Left ventricle myocardium superior (tissue), 1 donor: ENCODE data around the gene RND2. TPM values are rescaled to one million over a fixed set of nuclear protein-coding genes. Genes with fewer than 3 reads are reported as not detected.
"Not testable (repeated sequence)": the region's sequence is repeated elsewhere in the genome, so short reads cannot be mapped to it uniquely, and the experiment has no call there.

Experiments used
- ATAC-seq: fragments of 200-7000 bp; cut with Tn5 transposase; one replicate; pipeline ENCODE4 v1.9.1; 2020; ENCODE audit warnings: mild to moderate bottlenecking, moderate library complexity
- DNase-seq: peaks from one replicate; pipeline ENCODE4 v3.0.0-alpha.2; 2020
- intact Hi-C: fragments of 100-400 bp; cut with micrococcal nuclease; formaldehyde crosslinking; loops from one replicate; pipeline ENCODE4 v1.11.0; 2022
- total RNA-seq: library from RNA; stranded (reverse); fragmentation: NEBNext Ultra II Directional; extraction: Animal tissue kit (Norgen Biotek cat#: 25700); gene quantifications from one replicate; pipeline ENCODE4 v1.2.1, GENCODE V29; 2021
- donor health status: DM: no; HTN: yes; CAD: no; lungs with severe emphysema.

The RND2 gene
- total RNA-seq, 1 donor from 2014 or later, result 0.82 TPM

DNA sequence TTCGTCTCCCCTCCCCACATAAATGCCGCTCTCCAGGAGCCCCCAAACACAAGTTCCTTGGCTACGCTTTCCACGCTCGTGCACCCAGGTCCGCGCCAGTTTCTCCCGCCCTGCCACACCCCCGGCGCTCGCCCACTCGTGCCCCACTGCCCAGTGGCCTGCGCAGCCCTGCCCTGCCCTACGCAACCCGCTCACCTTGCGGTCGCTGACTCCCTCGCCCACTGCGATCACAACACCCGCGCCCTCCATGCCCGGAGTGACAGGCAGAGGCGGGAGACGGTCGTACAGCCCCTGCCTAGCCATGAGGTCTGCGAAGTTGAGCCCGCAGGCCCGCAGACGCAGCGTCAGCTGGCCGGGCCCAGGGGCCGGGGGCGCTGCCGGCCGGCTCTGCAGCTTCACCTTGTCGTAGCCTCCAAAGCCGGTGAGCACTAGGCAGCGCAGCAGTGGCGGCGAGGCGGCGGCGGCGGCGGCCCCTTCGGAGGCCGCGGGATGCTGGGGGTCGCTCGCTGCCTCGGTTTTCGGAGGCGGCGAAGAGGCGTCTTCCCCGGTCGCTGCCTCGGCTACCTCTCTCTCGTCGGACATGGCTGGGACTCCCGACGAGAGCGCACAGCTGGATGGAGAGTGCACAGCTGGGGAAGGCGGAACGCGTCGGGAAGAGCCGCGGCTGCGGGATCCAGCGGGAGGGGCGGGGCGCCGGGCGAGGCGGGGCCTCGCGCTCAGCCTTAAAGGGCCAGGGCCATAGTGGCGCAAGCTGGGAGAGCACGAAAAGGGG lies 3.1 kb upstream of the RND2 start, which contains the start of gene VAT1:
Gene VAT1, minus strand, starts transcription at position 645 of the 772 bp plus-strand sequence. Its CDS starts 63 bp downstream, at position 582.
- ATAC-seq (peak; percentile 83), DNase-seq (peak; percentile 92)
- intact Hi-C loops, result no loop called here

DNA sequence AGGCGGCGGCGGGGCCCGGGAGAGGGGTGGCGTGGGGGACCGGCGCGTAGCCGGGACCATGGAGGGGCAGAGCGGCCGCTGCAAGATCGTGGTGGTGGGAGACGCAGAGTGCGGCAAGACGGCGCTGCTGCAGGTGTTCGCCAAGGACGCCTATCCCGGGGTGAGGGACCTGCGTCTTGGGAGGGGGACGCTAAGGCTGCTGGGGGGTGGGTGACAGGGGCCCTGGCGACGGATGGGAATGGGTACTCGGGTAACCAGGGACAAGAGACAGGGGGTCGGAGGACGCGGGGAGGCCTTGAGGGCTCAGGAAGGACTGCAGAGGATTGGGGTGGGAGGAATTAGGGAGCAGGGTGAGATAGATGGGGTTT lies 243 bp downstream of the RND2 start:
- ATAC-seq, result no peak
- intact Hi-C loops, result no loop called here
- DNase-seq, result no peak

- intact Hi-C loops, result no loop called here
- ATAC-seq, result no peak
- no peak for DNase-seq
Observed at GRCh38 chr17:43025766-43026537, 921 bp downstream of the RND2 start.

DNA sequence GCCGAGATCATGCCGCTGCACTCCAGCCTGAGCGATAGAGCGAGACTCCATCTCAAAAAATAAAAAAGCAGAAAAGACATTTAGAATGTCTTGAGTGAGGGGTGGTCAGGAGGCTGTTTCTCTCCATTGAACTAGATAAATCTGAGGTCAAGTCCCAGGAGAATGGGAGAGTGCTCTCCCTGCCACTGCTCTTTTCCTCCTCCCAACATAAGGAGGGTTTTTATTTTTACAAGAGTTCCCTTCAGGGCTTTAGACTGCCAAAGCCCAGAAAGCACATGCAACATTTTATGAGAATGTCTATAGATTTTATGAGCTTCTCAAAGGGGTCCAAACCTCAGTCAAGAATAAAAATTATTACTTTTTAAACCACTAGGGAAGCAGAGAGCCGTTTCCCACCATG lies 1.6 kb downstream of the RND2 start:
- DNase-seq (no peak), ATAC-seq (no peak)
- intact Hi-C loops, result no loop called here

DNA sequence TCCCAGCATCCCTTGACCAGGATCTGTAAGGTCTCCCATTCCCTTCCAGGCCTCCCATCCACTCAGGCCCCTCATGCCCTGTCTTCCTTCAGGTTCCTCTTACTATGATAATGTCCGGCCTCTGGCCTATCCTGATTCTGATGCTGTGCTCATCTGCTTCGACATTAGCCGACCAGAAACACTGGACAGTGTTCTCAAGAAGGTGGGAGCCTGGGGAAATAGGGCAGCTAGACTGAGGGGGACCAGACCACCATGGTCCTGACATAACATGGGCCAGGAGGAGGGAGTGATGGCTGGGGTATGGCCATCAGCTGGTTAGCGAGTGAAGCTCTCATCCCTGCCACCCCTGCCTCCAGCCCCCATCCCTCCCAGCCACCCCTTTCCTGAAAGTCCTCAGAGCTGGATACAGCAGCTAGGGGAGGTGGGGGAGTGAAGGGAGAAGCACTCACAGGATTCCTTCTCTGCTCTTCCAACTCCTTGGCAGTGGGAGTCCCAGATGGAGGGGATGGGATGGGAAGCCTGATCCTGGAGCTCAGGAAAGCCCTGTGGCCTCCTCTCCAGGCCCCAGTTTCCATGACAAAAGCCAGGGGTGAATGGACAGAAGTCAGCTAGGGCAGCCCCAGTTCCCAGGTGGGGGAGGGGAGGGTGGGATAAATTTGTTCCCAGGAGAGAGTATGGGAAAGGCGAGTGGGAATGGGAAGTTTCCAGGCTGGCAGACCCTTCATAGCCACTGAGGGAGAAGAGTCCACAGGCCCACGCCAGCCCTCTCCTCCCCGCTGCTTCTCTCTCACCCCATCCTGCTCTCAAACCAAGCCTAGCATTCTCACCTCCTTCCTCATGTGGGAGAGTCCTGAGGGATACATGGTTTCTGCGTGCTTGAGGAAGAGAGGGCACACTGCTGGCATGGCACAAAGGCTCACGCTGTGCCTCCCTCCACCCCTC lies 2.3 kb downstream of the RND2 start:
- ATAC-seq, result no peak
- no peak for DNase-seq
- intact Hi-C loops, result no loop called here

DNA sequence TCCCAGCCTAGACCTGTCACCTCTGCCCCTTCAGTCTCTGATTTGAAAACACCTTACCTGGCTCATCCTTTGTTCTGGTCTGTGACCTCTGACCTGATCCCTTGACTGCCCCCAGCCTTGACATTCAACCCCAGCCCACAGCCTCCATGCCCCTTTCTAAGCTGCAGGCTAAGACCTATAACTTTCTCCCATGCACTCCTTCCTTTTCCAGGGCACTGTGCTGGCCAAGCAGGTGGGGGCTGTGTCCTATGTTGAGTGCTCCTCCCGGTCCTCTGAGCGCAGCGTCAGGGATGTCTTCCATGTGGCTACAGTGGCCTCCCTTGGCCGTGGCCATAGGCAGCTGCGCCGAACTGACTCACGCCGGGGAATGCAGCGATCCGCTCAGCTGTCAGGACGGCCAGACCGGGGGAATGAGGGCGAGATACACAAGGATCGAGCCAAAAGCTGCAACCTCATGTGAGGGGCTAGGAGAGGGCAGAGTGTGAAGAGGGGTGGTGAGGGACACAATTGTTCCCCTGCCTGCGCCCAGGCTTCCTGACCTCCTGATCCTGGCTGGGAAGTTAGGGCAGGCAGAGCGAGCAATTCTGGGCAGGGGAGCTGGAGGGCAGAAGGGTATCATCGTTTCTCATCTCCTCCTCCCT lies 3.3 kb downstream of the RND2 start:
- intact Hi-C loops, result no loop called here
- ATAC-seq, result no peak
- DNase-seq, result no peak

DNA sequence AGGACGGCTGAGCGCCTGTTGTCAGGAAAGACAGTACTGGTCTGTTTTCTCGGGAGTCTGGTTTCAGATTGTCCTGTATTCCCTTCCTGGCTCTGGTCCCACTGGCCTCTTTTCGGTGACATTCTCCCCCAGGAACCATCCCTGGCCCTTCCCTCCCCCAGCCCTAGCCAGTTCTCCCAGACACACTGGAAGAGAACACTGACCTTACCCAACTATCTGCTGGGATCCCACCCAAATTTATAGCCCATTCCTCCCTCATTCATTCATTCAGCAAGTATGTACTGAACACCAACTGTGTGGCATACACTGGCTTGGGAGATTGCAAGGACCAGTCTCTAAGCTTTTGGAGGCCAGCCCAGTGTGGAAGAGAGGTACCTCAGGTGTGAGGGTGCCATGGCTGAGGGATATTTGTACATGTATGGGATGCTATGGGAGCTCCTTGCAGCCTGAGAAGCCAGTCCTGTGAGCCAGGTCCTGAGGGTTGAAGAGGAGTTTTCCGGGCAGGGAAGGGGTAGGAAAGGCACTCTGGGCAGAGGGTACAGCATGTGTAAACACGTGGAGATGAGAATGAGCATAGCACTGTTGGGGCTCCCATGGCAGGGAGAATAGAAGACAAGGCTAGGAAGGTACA lies 5.2 kb downstream of the RND2 start:
- DNase-seq (no peak), ATAC-seq (peak; percentile 14)
- intact Hi-C loops, result no loop called here

DNA sequence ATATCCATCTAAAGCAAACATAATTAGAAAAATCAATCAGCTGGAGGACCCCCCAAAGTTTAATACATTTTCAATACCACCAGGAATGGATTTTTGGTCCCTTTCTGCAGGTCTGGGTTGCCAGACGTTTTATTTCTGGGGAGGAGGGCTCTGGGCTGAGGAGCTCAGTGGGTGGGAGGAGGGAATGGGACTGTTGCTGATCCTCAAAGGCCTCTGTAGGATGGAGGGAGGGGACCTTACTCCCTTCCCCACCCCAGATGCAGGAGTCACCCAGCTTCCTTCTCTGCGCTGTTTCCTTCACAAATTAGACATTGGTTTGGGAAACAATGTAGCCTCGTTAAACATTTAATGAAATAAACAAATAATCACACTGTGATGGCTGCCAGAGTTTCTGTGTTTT lies 6.6 kb downstream of the RND2 start:
- ATAC-seq, result no peak
- intact Hi-C loops, result no loop called here

DNA sequence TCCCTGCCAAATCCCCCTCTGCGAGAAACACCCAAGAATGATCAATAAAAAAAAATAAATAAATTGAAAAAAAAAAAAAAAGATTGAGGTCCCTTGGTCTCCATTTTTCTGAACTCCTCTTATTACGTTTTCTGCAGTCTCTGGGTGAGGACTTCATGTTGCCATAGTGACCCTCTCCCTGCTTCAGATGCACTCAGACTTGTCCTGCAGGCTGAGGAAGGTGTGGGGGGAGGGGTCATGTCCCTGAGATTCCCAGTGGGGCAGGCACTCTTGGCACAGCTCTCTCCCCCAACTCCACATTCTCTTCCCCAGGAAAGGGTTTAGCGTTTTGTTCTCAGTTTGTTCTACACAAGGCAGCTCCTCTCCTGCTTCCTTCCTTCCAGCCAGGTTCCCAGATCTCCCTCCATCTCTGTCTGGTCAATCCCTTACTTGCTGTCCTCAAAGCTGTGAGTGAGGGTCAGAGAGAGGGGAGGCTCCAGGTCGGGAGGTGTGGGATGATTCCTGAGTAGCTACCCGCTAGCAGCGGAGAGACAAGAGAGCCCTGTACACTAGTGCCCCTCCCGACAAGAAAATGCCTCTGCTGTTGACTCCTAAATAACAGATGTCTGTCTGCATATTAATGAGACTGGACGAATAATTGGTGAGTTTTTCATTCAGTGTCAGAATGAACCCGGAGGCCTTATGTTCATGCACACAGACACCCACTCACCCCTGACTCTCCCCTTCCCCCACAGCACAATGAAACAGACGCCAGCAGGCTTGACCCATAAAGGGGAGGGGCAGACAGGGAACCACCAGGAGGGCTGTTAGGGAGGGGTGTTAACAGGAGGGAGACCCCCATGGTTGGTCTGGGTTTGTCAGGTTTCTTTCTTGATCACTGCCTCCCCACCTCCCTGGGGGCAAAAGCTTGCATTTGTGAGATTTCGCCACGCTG lies 9.2 kb downstream of the RND2 start:
- ATAC-seq (no peak), DNase-seq (no peak)
- intact Hi-C loops, result no loop called here

More for the DNA sequence above, 6.6 kb downstream of the RND2 start:
- no peak for DNase-seq

- no peak for DNase-seq
- intact Hi-C loops, result no loop called here
- ATAC-seq, result no peak
Observed at GRCh38 chr17:43034894-43035293, 9.9 kb downstream of the RND2 start.

DNA sequence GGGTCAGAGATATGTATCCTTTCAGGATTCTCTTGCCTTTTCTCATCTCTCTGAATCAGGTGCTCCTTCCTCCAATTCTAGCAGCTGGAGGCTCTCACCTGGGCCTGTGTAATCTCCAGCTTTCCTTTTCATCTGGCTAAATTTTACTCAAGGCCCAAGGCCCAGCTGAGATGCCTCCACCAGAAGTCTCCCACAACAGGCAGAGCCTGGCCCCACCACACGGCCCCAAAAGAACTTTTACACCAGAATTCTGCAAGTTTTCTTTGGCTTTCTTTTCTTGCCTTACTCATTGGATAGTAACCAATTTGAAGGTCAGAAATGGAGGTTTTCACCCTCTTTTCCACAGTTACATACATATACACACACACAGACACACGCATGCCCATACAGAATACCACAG lies 14.6 kb downstream of the RND2 start:
- intact Hi-C loops, result no loop called here
- no peak for DNase-seq
- ATAC-seq, result no peak

- ATAC-seq, result no peak
- intact Hi-C loops, result no loop called here
Observed at GRCh38 chr17:43040655-43041054, 15.6 kb downstream of the RND2 start.

GRCh38 chr17:43042025-43042628 lies 17.1 kb downstream of the RND2 start:
- intact Hi-C loops, result no loop called here
- DNase-seq (no peak), ATAC-seq (no peak)

More at GRCh38 chr17:43040655-43041054, 15.6 kb downstream of the RND2 start:
- no peak for DNase-seq

GRCh38 chr17:43043307-43043706 lies 18.3 kb downstream of the RND2 start:
- intact Hi-C loops, result no loop called here
- ATAC-seq, result no peak
- no peak for DNase-seq

DNA sequence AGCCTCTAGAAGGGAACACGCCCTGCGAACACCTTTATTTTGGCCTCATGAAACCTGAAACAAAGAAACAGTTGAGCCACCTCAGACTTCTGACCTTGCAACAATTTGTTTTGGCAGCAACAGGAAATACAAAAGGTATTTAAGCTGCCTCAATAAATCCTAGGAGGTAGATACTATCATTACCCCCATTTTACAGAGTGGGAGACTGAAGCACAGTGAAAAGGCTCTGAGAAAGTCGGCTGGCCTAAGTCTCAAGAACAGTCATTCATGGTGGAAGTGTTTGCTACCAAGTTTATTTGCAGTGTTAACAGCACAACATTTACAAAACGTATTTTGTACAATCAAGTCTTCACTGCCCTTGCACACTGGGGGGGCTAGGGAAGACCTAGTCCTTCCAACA lies 19.0 kb downstream of the RND2 start:
- DNase-seq (no peak), ATAC-seq (no peak)
- intact Hi-C loops, result no loop called here

- intact Hi-C loops, result no loop called here
- ATAC-seq, result no peak
- DNase-seq, result no peak
Observed at GRCh38 chr17:43051969-43052368, 26.9 kb downstream of the RND2 start.

- intact Hi-C loops, DNase-seq, ATAC-seq: not testable (repeated sequence)
Observed at GRCh38 chr17:43053008-43053407, 28.0 kb downstream of the RND2 start.
